ENCODE data around the gene KRTAP5-5. TPM values are rescaled to one million over a fixed set of nuclear protein-coding genes. Genes with fewer than 3 reads are reported as not detected.
"Not testable (repeated sequence)": the region's sequence is repeated elsewhere in the genome, so short reads cannot be mapped to it uniquely, and the experiment has no call there.

KRTAP5-5 gene
- total RNA-seq, 4 donors from 2014 or later = 2.5 TPM; not detected in 3

GRCh38 chr11:1589996-1590395, 39.6 kb upstream of the KRTAP5-5 start:
- 93 to 95% methylated on average over 6 of the region's 6 CpGs for WGBS, 2 donors
- no peak overlapping the region for H3K4me3 ChIP-seq (ENCODE audit: low read depth, poor library complexity, severe bottlenecking)
- DNase-seq (ENCODE audit: low spot score in 2 of 2) = no peak
- TF ChIP-seq POLR2A (IDR thresholded peaks at IDR 0.05) (no peak), CTCF (IDR thresholded peaks at IDR 0.05) (no peak)
- intact Hi-C loops (cut with DNase I; ENCODE audit: low total_unique reads) = no loop called here

GRCh38 chr11:1592628-1593027, 36.9 kb upstream of the KRTAP5-5 start:
- no peak for DNase-seq (ENCODE audit: low spot score in 2 of 2)
- TF ChIP-seq POLR2A (IDR thresholded peaks at IDR 0.05) = no peak
- TF ChIP-seq CTCF (IDR thresholded peaks at IDR 0.05) = no peak
- intact Hi-C loops (cut with DNase I; ENCODE audit: low total_unique reads) = no loop called here
- no peak overlapping the region for H3K4me3 ChIP-seq (ENCODE audit: low read depth, poor library complexity, severe bottlenecking)
- WGBS, 2 donors = 81 to 82% methylated on average over 9 of the region's 9 CpGs

GRCh38 chr11:1595994-1596575, 33.5 kb upstream of the KRTAP5-5 start:
- WGBS, 2 donors = 52 to 66% methylated on average over 11 of the region's 11 CpGs
- H3K4me3 ChIP-seq (ENCODE audit: low read depth, poor library complexity, severe bottlenecking); intact Hi-C loops (cut with DNase I; ENCODE audit: low total_unique reads); DNase-seq (ENCODE audit: low spot score in 2 of 2): not testable (repeated sequence)

GRCh38 chr11:1596576-1597121, 32.9 kb upstream of the KRTAP5-5 start:
- DNase-seq (ENCODE audit: low spot score in 2 of 2); H3K4me3 ChIP-seq (ENCODE audit: low read depth, poor library complexity, severe bottlenecking); intact Hi-C loops (cut with DNase I; ENCODE audit: low total_unique reads): not testable (repeated sequence)
- 63 to 69% methylated on average over 19 of the region's 19 CpGs for WGBS, 2 donors

- intact Hi-C loops (cut with DNase I; ENCODE audit: low total_unique reads) = no loop called here
- H3K4me3 ChIP-seq (ENCODE audit: low read depth, poor library complexity, severe bottlenecking) = no peak overlapping the region
- TF ChIP-seq POLR2A (IDR thresholded peaks at IDR 0.05) (no peak), CTCF (IDR thresholded peaks at IDR 0.05) (no peak)
- no peak for DNase-seq (ENCODE audit: low spot score in 2 of 2)
- 72 to 81% methylated on average over 10 of the region's 10 CpGs for WGBS, 2 donors
Measured at GRCh38 chr11:1597331-1597993, 32.1 kb upstream of the KRTAP5-5 start.

GRCh38 chr11:1597994-1598380, 31.6 kb upstream of the KRTAP5-5 start, which contains the start of gene KRTAP5-2:
Gene KRTAP5-2 (minus strand): TSS chr11:1598294. CDS start chr11:1598250, 44 bp downstream.
- DNase-seq (ENCODE audit: low spot score in 2 of 2) = no peak
- 50 to 59% methylated on average over 1 to 3 of the region's 4 CpGs for WGBS, 2 donors
- no peak within 1 kb of the TSS for H3K4me3 ChIP-seq (ENCODE audit: low read depth, poor library complexity, severe bottlenecking)
- TF ChIP-seq CTCF (IDR thresholded peaks at IDR 0.05) (no peak), POLR2A (IDR thresholded peaks at IDR 0.05) (no peak)
- intact Hi-C loops (cut with DNase I; ENCODE audit: low total_unique reads) = no loop called here

GRCh38 chr11:1598406-1598805, 31.2 kb upstream of the KRTAP5-5 start:
- intact Hi-C loops (cut with DNase I; ENCODE audit: low total_unique reads); DNase-seq (ENCODE audit: low spot score in 2 of 2); H3K4me3 ChIP-seq (ENCODE audit: low read depth, poor library complexity, severe bottlenecking): not testable (repeated sequence)
- WGBS, 2 donors = 76 to 87% methylated on average over 3 of the region's 3 CpGs

Data from lower leg skin (tissue), 4 donors.